CMK (cell line): ENCODE results near the gene FUT8.

Experiments used
- DNase-seq: peaks from one replicate; pipeline ENCODE4 v3.0.0-alpha.2; 2010; ENCODE audit warnings: low read depth

Gene FUT8

DNA sequence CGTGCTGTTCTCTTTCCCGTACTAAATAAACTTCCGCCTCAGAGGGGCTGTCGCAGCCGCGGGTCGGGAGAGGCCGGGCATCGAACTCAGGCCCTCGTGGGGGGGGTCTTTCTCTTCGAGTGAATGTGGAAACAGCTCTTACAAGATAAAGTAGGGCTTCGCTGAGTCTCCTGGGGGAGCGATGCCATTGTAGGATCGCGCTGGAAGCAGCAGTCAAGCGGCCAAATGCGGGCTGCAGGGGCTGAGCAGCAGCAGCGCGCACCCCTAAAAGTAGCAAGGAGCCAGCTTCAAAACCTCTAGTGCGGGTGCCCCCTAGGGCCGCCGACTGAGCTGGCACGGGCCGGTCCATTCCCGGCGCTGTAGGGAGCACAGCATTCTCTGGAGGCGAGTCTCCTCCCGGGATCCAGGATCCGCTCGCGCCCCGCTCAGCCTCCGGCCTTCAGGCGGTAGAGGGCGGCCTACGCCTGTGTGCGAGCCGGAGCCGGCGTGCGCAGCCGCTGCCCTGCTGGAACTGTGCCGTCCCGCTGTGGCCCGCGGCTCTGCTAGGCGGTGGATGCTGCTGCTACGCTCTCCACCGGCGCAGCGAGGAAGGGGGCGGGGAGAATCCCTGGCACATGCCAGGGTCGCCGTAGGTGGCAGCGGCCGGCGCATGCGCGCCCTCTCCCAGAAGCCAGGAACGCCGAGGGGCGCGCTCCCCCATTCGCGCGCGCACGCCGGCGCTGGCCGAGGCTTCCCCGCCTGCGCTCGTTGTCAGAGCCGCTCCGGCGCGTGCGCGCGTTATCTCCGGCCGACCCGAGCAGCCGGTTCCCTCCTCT is at the start of gene FUT8:
Gene FUT8, plus strand, starts transcription at position 699 of the 815 bp plus-strand sequence. CDS start 148,834 bp downstream, outside the sequence.
- peak; percentile 87 for DNase-seq

DNA sequence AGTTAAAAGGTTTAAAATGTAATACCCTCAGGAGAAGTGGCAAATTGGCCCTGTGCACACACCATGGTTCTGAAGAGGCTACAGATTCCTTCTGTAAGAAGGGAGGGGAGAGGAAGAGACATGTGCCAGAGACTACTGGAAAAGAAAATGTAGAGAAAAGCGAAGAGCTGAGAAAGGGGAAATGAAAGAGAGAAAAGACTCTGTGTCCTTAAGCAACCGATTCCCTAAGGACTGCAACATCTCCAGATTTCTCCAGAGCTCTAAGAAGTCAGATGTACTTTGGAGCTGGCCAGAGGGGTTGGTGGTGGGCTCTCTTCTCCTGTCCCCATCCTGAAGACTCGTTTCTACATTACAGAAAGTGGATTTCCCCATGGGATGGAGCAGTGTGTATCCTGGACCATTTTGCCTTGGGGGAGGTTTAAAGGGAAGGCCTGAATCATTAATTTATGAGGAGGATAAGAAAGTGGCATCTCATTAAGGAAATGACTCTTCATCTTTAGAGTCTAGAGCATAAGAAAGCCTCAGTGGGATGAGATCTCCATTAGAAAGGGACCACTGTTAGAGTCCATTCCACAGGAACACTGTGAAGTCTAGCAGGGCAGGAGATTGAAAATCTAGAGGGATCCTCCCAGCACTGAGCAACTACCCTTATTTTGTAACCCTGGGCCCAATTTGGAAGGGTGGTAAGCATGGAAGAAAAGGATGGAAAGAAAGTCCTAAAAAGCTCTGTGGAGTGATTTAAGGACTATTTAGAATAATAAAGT is 45.5 kb upstream of the FUT8 start:
- no peak for DNase-seq

DNA sequence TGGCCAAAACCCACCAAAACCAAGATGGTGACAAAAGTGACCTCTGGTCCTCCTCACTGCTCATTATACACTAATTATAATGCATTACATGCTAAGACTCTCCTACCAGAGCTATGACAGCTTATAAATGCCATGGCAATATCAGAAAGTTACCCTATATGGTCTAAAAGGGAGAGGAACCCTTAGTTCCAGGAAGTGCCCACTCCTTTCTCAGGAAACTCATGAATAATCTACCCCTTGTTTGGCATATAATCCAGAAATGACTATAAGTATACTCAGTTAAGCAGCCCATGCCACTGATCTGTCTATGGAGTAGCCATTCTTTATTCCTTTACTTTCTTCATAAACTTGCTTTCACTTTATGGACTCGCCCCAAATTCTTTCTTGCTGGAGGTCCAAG is 43.0 kb upstream of the FUT8 start:
- DNase-seq = no peak

DNA sequence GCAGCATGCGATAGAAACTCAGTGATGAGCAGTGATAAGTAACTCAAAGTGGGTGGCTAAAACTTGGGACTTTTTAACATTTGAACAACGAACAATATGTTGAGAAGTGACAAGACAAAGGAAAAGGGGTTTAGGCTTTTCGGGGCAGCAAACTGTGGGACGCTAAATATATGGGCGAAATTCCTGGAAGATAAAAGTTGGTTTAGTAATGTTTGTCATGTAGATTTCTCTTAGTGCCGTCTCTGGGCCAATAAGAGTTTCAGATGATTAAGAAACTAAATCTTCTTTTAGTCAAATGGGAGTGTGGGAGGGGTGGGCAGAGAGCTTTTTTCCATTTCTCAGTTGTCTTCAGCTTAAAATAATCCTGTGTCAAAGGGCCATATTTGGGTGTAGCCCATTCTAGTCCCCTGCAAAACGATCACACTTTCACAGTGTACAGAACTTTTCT is 41.7 kb upstream of the FUT8 start:
- no peak for DNase-seq

DNA sequence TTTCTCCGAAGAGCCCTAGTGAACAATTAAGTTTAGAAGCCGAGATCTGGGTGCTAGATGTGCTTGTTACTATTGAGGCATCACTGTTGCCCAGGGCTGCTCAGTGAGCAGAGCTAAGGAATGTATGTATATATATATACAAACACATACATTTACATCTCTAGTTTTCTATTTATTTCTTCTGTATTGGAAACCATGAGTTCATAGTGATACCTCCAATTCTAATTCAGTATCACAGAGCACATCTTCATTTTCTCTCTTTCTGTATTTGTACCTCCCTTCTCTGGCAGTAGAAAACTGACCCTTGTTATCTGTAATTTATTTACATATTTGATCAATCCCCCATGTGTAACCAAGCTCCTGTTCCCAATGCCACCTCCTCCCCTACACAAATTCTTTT is 40.7 kb upstream of the FUT8 start:
- DNase-seq = no peak

DNA sequence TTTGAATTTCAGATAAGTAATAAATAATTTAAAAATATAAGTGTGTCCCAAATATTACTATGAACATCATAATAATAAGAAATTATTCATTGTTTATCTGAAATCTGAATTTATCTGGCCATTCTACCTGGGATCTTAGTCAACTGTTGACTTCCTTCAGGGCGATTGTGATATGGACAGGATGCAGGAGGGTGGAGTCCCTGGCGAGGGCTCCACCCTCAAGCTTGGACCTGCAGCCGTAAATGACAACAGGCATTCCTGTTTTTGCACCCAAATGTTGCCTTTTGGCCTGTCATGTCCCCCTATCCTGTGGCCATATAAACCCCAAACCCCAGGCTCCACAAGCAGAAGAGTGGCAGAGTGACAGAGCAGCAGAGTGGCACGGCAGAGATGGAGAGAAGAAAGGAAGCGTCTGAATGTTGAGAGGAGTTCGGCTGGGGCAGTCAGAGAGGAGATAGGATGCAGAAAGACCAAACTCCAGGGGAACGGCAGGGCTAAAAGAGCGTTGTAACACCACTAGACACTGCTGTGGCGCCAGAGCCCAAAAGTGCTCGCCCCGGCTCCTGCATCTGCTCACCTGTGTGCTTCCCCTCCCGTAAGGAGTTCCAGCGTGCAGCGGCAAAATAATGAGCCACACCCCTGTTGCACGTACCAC is 39.4 kb upstream of the FUT8 start:
- DNase-seq = no peak

DNA sequence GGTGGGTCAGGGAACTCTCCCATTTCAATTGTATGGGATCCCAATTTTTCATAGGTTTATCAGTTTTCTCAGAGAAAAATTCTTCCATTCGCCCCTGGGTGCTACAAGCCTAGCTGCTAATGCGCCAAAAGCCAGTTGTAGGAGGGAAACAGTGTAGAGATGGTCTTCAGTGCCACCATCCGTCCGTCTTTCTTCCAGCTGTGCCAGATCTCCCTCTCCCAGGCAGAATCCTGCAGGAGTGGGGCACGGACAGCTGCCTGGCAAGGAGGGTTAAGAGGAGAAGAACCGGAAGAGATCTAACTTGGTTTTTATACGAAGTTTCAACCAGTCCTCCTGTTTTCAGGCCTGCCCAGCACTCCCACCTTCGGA is 38.9 kb upstream of the FUT8 start:
- DNase-seq = no peak

- DNase-seq = no peak
Observed at GRCh38 chr14:65377576-65377975, 35.0 kb upstream of the FUT8 start.

GRCh38 chr14:65382586-65382985 is 29.9 kb upstream of the FUT8 start:
- DNase-seq = no peak

GRCh38 chr14:65387171-65387570 is 25.4 kb upstream of the FUT8 start:
- no peak for DNase-seq

- DNase-seq = no peak
Observed at GRCh38 chr14:65387628-65388027, 24.9 kb upstream of the FUT8 start.

DNA sequence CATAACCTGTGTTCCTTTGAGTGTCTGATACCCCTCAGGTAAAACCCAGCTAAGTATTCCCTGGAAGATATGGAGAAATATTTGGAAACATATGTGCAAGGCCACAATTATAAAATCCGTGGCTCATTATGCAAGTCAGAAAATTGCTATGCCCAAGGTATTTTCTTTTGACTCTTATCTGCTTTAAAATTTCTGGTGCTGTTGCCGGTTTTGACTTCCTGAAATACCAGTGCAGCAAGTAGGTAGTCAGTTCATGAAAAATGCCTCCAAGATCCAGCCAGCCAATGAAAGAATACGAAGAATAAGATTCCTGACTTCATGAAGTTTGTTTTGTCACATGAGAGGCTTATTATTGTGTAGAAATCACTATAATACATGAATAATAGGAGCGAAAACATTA is 20.2 kb upstream of the FUT8 start:
- no peak for DNase-seq

GRCh38 chr14:65396082-65396910 is 16.2 kb upstream of the FUT8 start:
- DNase-seq = no peak

DNA sequence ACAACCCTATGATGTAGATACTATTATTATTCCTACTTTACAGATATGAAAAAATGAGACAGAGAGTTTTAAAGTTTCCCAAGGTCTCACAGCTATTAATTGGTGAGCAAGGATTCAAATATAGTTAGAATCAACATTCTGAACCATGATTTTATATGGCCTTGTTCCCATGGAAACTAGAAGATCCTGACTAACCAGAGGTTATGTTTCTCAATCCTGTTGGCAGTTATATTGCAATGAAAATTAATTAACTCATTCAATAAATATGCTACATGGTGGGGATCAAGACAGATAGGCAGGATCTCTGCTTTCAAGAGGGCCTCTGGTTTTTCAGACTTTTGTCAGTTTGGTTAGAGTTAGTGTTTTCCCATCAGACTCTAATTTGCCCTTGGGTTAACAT is 9.3 kb upstream of the FUT8 start:
- DNase-seq = no peak

GRCh38 chr14:65408113-65408512 is 4.4 kb upstream of the FUT8 start:
- DNase-seq = no peak

- no peak for DNase-seq
Observed at GRCh38 chr14:65410640-65411039, 1.9 kb upstream of the FUT8 start.

DNA sequence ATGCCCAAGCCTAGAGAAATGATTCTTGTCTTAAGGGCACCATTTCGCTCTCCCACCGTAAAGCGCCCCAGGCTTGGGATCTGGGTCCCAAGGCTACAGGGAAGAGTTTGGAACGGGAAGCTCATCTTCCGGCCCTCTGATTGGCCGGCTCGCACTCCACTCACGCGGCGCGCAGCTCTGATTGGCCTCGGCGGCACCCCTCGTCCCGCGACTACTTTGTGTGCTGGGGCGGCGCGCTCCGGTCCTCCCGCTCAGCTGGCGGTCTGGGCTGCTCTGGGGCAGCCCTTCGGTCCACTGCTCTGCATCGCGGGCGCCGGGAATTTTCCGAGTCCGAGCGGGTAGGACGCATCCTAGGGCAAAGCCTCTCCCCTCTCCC is 886 bp upstream of the FUT8 start:
- peak; percentile 68 for DNase-seq

DNA sequence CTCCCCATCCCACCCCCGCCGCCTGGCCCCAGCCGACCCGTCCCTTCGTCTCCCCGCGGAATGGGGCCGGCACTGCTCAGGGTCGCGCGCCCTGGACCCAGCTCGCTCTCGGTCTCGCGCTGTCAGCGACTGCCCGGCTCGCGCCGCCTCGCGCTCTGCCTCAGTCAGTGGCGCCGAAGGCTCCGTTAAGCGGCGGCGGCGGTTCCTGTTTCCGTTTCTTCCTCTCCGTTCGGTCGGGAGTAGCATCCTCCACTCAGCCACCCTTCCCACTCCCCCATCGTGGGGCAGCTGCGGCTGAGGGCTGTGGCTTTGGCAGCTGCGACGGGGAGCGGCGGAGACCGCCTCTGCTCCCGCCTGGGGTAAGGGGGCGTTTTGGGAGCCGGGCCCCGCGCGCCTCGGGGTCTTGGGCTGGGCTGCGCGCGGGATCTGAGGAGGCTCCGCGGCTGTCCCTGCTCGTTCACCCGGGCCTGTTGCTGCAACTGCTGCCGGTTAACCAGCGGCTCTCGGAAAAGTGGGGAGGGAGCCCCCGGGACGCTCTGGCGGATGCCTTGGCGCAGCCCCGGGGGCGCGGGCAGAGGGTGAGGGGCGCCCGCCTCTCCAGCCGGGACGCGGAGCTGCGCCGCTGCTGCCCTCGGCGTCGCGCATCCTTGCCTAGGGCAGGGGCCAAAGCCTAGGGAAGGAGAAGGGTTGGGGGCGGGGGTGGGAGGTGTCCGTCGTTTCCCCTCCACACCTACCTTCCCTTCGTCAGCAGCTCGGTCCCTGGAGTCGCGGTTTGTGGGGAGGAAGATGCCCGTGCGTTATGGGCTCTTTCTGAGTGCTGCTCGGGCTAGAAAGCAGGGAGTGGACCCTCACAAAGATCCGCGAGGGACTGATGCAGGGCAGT is 567 bp downstream of the FUT8 start:
- peak; percentile 47 for DNase-seq

GRCh38 chr14:65413739-65414045 is 1.2 kb downstream of the FUT8 start:
- DNase-seq = no peak

- no peak for DNase-seq
Observed at GRCh38 chr14:65414961-65415589, 2.5 kb downstream of the FUT8 start.

- DNase-seq = no peak
Observed at GRCh38 chr14:65415613-65416012, 3.1 kb downstream of the FUT8 start.
